WTC11 (cell line): ENCODE results near the gene RASL12.

Source experiments
- TF ChIP-seq, protein P1 (sequence below): sonication (generic); formaldehyde crosslinking; IDR thresholded peaks from 2 replicates; pipeline ENCODE4 v1.8.1; 2023; ENCODE audit warnings: mild to moderate bottlenecking, missing genetic modification reagents, moderate library complexity
- TF ChIP-seq, protein P2 (sequence below): sonication (generic); formaldehyde crosslinking; conservative IDR thresholded peaks from 2 replicates; pipeline ENCODE4 v1.8.1; 2023; ENCODE audit warnings: mild to moderate bottlenecking, low read depth, missing genetic modification reagents, moderate library complexity
- TF ChIP-seq, protein P3 (sequence below): sonication (generic); formaldehyde crosslinking; IDR thresholded peaks from 2 replicates; pipeline ENCODE4 v1.8.1; 2022; ENCODE audit warnings: low read depth, missing genetic modification reagents, borderline replicate concordance
- TF ChIP-seq, protein P4 (sequence below): fragments of 200-600 bp; IDR thresholded peaks from 2 replicates; pipeline ENCODE4 v1.8.0; 2022; ENCODE audit warnings: antibody characterized with exemption
- TF ChIP-seq, protein P5 (sequence below): sonication (generic); formaldehyde crosslinking; IDR thresholded peaks from 2 replicates; pipeline ENCODE4 v1.8.1; 2022; ENCODE audit warnings: mild to moderate bottlenecking, missing genetic modification reagents, moderate library complexity, borderline replicate concordance
- TF ChIP-seq, protein P6 (sequence below): sonication (generic); formaldehyde crosslinking; IDR thresholded peaks from 2 replicates; pipeline ENCODE4 v1.8.1; 2023; ENCODE audit warnings: mild to moderate bottlenecking, moderate library complexity, missing genetic modification reagents

DNA sequence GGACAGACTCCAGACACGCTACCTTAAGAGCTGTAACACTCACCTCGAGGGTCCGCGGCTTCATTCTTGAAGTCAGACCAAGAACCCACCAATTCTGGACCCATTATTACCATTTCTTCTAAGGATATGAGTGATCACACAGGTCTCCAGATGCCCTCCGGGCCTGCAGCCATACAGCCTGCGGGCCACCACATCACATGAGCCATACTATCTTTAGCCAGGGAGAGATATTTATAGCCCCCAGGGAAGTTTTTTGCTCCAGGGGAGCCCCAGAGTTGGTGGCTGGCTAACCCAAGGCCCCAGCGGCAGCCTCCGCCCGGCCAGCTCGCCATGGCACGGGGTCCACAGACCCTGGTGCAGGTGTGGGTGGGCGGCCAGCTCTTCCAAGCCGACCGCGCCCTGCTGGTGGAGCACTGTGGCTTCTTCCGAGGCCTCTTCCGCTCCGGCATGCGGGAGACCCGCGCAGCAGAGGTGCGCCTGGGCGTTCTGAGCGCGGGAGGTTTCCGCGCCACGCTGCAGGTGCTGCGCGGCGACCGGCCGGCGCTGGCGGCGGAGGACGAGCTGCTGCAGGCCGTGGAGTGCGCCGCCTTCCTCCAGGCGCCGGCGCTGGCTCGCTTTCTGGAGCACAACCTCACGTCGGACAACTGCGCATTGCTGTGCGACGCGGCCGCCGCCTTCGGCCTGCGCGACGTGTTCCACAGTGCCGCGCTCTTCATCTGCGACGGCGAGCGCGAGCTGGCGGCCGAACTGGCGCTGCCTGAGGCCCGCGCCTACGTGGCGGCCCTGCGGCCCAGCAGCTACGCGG is 8.9 kb upstream of the RASL12 start, which contains the start of gene KBTBD13:
- TF ChIP-seq, protein P1, sequence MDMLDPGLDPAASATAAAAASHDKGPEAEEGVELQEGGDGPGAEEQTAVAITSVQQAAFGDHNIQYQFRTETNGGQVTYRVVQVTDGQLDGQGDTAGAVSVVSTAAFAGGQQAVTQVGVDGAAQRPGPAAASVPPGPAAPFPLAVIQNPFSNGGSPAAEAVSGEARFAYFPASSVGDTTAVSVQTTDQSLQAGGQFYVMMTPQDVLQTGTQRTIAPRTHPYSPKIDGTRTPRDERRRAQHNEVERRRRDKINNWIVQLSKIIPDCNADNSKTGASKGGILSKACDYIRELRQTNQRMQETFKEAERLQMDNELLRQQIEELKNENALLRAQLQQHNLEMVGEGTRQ: no peak
- TF ChIP-seq, protein P2, sequence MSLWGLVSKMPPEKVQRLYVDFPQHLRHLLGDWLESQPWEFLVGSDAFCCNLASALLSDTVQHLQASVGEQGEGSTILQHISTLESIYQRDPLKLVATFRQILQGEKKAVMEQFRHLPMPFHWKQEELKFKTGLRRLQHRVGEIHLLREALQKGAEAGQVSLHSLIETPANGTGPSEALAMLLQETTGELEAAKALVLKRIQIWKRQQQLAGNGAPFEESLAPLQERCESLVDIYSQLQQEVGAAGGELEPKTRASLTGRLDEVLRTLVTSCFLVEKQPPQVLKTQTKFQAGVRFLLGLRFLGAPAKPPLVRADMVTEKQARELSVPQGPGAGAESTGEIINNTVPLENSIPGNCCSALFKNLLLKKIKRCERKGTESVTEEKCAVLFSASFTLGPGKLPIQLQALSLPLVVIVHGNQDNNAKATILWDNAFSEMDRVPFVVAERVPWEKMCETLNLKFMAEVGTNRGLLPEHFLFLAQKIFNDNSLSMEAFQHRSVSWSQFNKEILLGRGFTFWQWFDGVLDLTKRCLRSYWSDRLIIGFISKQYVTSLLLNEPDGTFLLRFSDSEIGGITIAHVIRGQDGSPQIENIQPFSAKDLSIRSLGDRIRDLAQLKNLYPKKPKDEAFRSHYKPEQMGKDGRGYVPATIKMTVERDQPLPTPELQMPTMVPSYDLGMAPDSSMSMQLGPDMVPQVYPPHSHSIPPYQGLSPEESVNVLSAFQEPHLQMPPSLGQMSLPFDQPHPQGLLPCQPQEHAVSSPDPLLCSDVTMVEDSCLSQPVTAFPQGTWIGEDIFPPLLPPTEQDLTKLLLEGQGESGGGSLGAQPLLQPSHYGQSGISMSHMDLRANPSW (CRISPR knock-in tag): no peak
- TF ChIP-seq, protein P3, sequence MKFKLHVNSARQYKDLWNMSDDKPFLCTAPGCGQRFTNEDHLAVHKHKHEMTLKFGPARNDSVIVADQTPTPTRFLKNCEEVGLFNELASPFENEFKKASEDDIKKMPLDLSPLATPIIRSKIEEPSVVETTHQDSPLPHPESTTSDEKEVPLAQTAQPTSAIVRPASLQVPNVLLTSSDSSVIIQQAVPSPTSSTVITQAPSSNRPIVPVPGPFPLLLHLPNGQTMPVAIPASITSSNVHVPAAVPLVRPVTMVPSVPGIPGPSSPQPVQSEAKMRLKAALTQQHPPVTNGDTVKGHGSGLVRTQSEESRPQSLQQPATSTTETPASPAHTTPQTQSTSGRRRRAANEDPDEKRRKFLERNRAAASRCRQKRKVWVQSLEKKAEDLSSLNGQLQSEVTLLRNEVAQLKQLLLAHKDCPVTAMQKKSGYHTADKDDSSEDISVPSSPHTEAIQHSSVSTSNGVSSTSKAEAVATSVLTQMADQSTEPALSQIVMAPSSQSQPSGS: no peak
- TF ChIP-seq, protein P4, sequence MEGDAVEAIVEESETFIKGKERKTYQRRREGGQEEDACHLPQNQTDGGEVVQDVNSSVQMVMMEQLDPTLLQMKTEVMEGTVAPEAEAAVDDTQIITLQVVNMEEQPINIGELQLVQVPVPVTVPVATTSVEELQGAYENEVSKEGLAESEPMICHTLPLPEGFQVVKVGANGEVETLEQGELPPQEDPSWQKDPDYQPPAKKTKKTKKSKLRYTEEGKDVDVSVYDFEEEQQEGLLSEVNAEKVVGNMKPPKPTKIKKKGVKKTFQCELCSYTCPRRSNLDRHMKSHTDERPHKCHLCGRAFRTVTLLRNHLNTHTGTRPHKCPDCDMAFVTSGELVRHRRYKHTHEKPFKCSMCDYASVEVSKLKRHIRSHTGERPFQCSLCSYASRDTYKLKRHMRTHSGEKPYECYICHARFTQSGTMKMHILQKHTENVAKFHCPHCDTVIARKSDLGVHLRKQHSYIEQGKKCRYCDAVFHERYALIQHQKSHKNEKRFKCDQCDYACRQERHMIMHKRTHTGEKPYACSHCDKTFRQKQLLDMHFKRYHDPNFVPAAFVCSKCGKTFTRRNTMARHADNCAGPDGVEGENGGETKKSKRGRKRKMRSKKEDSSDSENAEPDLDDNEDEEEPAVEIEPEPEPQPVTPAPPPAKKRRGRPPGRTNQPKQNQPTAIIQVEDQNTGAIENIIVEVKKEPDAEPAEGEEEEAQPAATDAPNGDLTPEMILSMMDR: no peak
- TF ChIP-seq, protein P5, sequence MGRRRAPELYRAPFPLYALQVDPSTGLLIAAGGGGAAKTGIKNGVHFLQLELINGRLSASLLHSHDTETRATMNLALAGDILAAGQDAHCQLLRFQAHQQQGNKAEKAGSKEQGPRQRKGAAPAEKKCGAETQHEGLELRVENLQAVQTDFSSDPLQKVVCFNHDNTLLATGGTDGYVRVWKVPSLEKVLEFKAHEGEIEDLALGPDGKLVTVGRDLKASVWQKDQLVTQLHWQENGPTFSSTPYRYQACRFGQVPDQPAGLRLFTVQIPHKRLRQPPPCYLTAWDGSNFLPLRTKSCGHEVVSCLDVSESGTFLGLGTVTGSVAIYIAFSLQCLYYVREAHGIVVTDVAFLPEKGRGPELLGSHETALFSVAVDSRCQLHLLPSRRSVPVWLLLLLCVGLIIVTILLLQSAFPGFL (CRISPR knock-in tag): no peak
- TF ChIP-seq, protein P6, sequence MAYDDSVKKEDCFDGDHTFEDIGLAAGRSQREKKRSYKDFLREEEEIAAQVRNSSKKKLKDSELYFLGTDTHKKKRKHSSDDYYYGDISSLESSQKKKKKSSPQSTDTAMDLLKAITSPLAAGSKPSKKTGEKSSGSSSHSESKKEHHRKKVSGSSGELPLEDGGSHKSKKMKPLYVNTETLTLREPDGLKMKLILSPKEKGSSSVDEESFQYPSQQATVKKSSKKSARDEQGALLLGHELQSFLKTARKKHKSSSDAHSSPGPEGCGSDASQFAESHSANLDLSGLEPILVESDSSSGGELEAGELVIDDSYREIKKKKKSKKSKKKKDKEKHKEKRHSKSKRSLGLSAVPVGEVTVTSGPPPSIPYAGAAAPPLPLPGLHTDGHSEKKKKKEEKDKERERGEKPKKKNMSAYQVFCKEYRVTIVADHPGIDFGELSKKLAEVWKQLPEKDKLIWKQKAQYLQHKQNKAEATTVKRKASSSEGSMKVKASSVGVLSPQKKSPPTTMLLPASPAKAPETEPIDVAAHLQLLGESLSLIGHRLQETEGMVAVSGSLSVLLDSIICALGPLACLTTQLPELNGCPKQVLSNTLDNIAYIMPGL (CRISPR knock-in tag): no peak
